Calu3 (cell line): ENCODE results near the gene HARS2. TPM values are rescaled to one million over a fixed set of nuclear protein-coding genes. Genes with fewer than 3 reads are reported as not detected.

Experiments used
- BruUV-seq: library from RNA; stranded (reverse); fragments of 400-500 nt; replicated peaks from 2 replicates; lab custom pipeline; 2021; lab: Mats Ljungman, UMichigan
- CTCF ChIA-PET: fragments of 300-600 bp; sonication (Branson Sonifier 250); formaldehyde crosslinking; loops from one replicate; lab custom pipeline; 2022; ENCODE audit warnings: antibody characterized with exemption; lab: Charles Lee
- DNase-seq: peaks from one replicate; pipeline ENCODE4 v3.0.0; 2022
- H3K27ac Mint-ChIP-seq: one replicate; pipeline ENCODE4 v1.8.0; 2022; ENCODE audit warnings: mixed read lengths; ENCODE audit not compliant: unreplicated experiment
- H3K27me3 Mint-ChIP-seq: one replicate; pipeline ENCODE4 v1.8.0; 2022; ENCODE audit warnings: mixed read lengths; ENCODE audit not compliant: unreplicated experiment
- H3K36me3 Mint-ChIP-seq: one replicate; pipeline ENCODE4 v1.8.0; 2022; ENCODE audit warnings: mild to moderate bottlenecking, moderate library complexity, mixed read lengths; ENCODE audit not compliant: insufficient read depth, unreplicated experiment
- H3K4me1 Mint-ChIP-seq: one replicate; pipeline ENCODE4 v1.8.0; 2022; ENCODE audit warnings: mild to moderate bottlenecking, low read depth, mixed read lengths; ENCODE audit not compliant: unreplicated experiment
- H3K4me3 Mint-ChIP-seq: one replicate; pipeline ENCODE4 v1.8.0; 2022; ENCODE audit warnings: mild to moderate bottlenecking, low read depth, moderate library complexity, mixed read lengths; ENCODE audit not compliant: unreplicated experiment
- H3K9me3 Mint-ChIP-seq: one replicate; pipeline ENCODE4 v1.8.0; 2022; ENCODE audit warnings: low read depth, mixed read lengths; ENCODE audit not compliant: unreplicated experiment
- CTCF ChIP-seq: fragments of 200-600 bp; IDR thresholded peaks from one replicate; pipeline ENCODE4 v1.8.0; 2022; ENCODE audit warnings: antibody characterized with exemption; ENCODE audit not compliant: unreplicated experiment
- intact Hi-C: fragments of 100-400 bp; cut with micrococcal nuclease; formaldehyde crosslinking; loops from one replicate; pipeline ENCODE4 v1.10.0; 2022; ENCODE audit not compliant: unreplicated experiment
- total RNA-seq: library from RNA; stranded (reverse); gene quantifications from 2 replicates; pipeline ENCODE4 v1.2.3, GENCODE V29; 2022

The HARS2 gene
- total RNA-seq, 1 experiment from 2014 or later: 45.1 TPM

GRCh38 chr5:140674629-140675028 is 16.6 kb upstream of the HARS2 start:
- Mint-ChIP-seq H3K36me3 (peaks cover 63% of the 10 kb centered on the region), H3K27me3 (no peaks in the 10 kb centered on the region), H3K9me3 (no peaks in the 10 kb centered on the region), H3K27ac (no peak overlapping the region), H3K4me1 (no peaks in the 10 kb centered on the region), H3K4me3 (no peak overlapping the region)
- no TSS peak for BruUV-seq
- DNase-seq: no peak
- TF ChIP-seq CTCF: no peak
- CTCF ChIA-PET: interaction anchor here (1.6 kb wide), 1 partner anchor 45 kb away, joined by 4 read pairs; no protein-coding TSS in a partner anchor
- intact Hi-C loops: no loop called here

GRCh38 chr5:140677947-140678346 is 13.3 kb upstream of the HARS2 start:
- intact Hi-C loops: no loop called here
- no TSS peak for BruUV-seq
- CTCF ChIA-PET: no interaction called here
- Mint-ChIP-seq H3K36me3 (peaks cover 45% of the 10 kb centered on the region), H3K27me3 (no peaks in the 10 kb centered on the region), H3K27ac (no peak overlapping the region), H3K4me3 (no peak overlapping the region), H3K9me3 (no peaks in the 10 kb centered on the region), H3K4me1 (no peaks in the 10 kb centered on the region)
- no peak for DNase-seq
- no peak for TF ChIP-seq CTCF

DNA sequence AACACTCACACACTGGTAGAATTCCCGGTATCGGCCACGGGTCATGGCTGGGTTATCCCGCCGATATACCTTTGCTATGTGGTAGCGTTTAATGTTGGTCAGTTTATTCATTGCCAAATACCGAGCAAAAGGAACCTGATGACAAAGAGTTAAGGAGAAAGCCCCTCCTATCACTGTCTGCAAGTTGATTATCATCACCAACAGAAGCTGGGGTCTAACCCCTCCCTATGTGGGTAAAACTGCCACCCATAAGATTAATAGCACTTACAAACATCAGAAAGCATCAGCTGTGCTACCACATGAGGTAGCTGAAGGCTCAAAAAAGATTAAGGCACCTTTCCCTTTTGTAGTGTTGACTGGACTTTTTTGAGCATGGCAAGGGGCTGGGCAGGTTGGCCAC is 12.3 kb upstream of the HARS2 start:
- no peak for TF ChIP-seq CTCF
- intact Hi-C loops: no loop called here
- Mint-ChIP-seq H3K27ac (no peak overlapping the region), H3K4me1 (no peaks in the 10 kb centered on the region), H3K4me3 (no peak overlapping the region), H3K27me3 (no peaks in the 10 kb centered on the region), H3K36me3 (peaks cover 39% of the 10 kb centered on the region), H3K9me3 (no peaks in the 10 kb centered on the region)
- DNase-seq: no peak
- no TSS peak for BruUV-seq
- CTCF ChIA-PET: no interaction called here

- peaks cover 50% of the 10 kb centered on the region for H3K36me3 Mint-ChIP-seq
- CTCF ChIA-PET: interaction anchor here (0.5 to 1.8 kb wide), 7 partner anchors 10 to 874 kb away, joined by 3 to 9 read pairs (median 4); partner anchors contain the start of genes IK, NDUFA2, TMCO6 and ZMAT2
- H3K27me3 Mint-ChIP-seq: no peaks in the 10 kb centered on the region
- TSS peak; percentile 49 for BruUV-seq
- no peak for DNase-seq
- no peaks in the 10 kb centered on the region for H3K9me3 Mint-ChIP-seq
- H3K4me1 Mint-ChIP-seq: no peaks in the 10 kb centered on the region
- H3K27ac Mint-ChIP-seq: peak overlapping the region; percentile 73
- intact Hi-C loops: no loop called here
- TF ChIP-seq CTCF: no peak
- peak overlapping the region; percentile 93 for H3K4me3 Mint-ChIP-seq
These were observed 801 bp upstream of the HARS2 start for GRCh38 chr5:140690376-140690932.
